Right lobe of liver (tissue), 4 donors: ENCODE data around the gene CAMSAP2.

Source experiments
- CTCF ChIP-seq, 4 donors: fragments of 200-600 bp in 3 of 4; fragments of 450-650 bp in 1 of 4; IDR thresholded peaks; one replicate each; pipeline versions ENCODE4 v1.5.1 to v1.8.0; 2016 to 2022; ENCODE audit warnings: antibody characterized with exemption in 4 of 4, mild to moderate bottlenecking in 2 of 4
- POLR2A ChIP-seq: fragments of 450-650 bp; IDR thresholded peaks from one replicate; pipeline ENCODE4 v1.6.1; 2017; ENCODE audit warnings: antibody characterized with exemption, mild to moderate bottlenecking
- donor health status: DM: no; HTN: no; CAD: no.
- donor health status: DM: no; HTN: no; CAD: no.
- donor health status: DM: no; HTN: yes; CAD: no.

- TF ChIP-seq CTCF (IDR thresholded peaks at IDR 0.05) (no peak), POLR2A (no peak)
Observed at GRCh38 chr1:200834383-200834782, 95.7 kb downstream of the CAMSAP2 start.
